Ureter (tissue), 1 donor: ENCODE data around the gene CD200R1. TPM values are rescaled to one million over a fixed set of nuclear protein-coding genes. Genes with fewer than 3 reads are reported as not detected.

Source experiments
- DNase-seq: peaks from one replicate; pipeline ENCODE4 v3.0.0-alpha.2; 2020; ENCODE audit warnings: low spot score
- total RNA-seq: library from RNA; stranded (reverse); gene quantifications from one replicate; pipeline ENCODE4 v1.2.4, GENCODE V29; 2023
- donor health status: DM: yes; HTN: yes; CAD: no.

Gene CD200R1
- total RNA-seq, 1 donor from 2014 or later: 1.8 TPM

DNA sequence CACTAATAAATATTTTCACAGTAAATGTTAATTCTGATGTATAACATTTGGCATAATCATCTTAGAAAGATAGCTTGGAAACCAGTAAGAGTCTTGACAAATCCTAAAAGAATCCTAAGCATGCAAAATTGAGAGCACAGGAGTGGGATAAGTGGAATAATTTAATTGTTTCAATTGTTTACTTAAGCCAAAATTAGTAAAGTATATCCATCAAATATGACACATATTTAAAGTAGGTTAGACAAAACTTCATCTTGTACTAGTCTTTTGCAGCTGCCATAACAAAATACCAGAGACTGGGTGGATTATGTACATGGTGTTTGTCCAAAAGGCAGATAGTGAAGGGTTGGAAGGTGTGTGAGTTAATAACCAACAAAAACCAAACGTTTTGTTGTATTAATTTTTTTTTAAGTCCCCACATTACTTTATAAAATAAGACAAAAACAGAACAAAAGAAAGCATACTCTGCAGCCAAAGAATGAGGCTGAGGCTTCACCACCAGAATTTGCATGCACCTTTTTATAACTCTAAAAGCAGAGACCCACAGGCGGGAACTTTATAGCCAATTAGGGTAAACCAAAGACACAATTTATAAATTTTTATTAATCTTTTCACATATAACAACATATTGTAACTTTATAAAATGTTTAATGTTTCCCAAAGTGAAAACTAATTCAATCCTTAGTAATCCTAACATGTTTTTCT, 86.4 kb downstream of the CD200R1 start:
- DNase-seq: no peak

DNA sequence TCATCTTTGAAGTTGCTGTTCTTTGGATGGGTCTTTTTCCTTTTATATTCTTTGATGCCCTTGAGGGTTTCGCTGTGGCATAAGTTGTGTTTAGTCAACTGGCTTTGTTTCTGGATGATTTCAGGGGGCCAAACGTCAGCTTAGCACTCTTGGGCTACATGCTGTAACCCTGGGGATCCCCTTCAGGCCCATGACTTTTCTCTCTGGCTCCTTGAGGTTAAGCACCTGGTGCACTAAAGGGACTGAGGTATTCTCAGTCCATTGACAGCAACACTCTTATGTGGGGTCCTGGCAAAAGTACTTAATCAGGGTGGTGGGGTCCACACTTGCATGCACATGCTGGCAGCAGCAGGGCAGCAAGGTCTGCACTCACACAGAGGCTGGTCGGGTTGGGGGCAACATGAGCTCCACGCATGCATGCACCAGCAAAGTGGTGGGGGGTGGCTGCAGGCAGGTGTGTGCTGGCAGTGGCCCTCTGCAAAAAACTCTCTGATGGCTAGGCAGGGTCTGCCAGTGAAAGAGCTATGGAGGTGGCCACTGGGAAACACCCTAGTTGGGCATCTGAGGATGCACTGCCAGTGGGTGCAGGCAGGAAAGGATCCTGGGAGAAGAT, 90.1 kb downstream of the CD200R1 start:
- no peak for DNase-seq

GRCh38 chr3:112881891-112882290, 93.0 kb downstream of the CD200R1 start:
- DNase-seq: no peak

DNA sequence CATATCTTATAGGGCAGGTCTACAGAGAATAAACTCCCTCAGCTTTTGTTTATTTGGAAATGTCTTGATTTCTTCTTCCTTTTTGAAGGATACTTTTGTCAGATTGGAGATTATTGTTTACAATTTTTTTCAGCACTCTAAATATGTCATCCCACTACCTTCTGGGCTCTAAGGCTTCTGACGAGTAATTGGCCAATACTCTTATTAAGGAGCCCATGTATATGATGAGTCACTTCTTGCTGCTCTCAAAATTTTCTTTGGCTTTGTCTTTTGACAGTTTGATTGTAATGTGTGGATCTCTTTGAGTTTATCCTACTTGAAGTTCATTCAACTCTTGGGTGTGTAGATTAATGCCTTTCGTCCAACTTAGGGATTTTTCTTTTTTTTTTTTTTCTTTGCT, 99.3 kb downstream of the CD200R1 start:
- DNase-seq: no peak

GRCh38 chr3:112874725-112875124, 100.2 kb downstream of the CD200R1 start:
- DNase-seq: no peak

- no peak for DNase-seq
Measured at GRCh38 chr3:112873632-112874031, 101.3 kb downstream of the CD200R1 start.

- no peak for DNase-seq
Measured at GRCh38 chr3:112871735-112872134, 103.2 kb downstream of the CD200R1 start.

Other genes starting within 250 kb of the CD200R1 start
- gene CD200R1L, start 128.2 kb downstream of the CD200R1 start, total RNA-seq: not detected
- 12.4 TPM for gene GTPBP8, start 15.9 kb upstream of the CD200R1 start, total RNA-seq
- 79.6 TPM for gene BOC, start 236.5 kb upstream of the CD200R1 start, total RNA-seq